Dedifferentiated amniotic fluid mesenchymal stem cell (primary cell): Measurements from ENCODE around the gene MYO5C.
"Not testable (repeated sequence)": the region's sequence is repeated elsewhere in the genome, so short reads cannot be mapped to it uniquely, and the experiment has no call there.

Experiments
- DNase-seq: peaks from one replicate; pipeline ENCODE4 v3.0.0-alpha.2; 2016; ENCODE audit errors: extremely low spot score

MYO5C gene

DNA sequence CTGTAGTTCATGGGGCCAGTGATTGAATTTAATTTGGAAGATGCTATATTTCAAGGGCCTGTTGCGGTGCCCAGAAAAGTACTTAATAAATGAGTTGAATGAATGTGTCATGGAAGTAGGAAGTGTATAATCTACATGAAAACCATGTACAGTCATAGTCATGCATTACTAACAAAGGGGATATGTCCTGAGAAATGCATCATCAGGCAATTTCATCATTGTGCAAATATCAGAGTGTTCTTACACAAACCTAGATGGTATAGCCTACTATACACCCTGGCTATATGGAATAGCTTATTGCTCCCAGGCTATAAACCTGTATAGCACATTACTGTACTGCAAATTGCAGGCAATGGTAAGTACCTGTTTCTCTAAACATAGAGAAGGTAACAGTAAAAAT lies 10.7 kb upstream of the MYO5C start:
- DNase-seq, result no peak

GRCh38 chr15:52303093-52303772 lies 7.6 kb upstream of the MYO5C start:
- no peak for DNase-seq

GRCh38 chr15:52301265-52301847 lies 5.8 kb upstream of the MYO5C start:
- DNase-seq, result no peak

DNA sequence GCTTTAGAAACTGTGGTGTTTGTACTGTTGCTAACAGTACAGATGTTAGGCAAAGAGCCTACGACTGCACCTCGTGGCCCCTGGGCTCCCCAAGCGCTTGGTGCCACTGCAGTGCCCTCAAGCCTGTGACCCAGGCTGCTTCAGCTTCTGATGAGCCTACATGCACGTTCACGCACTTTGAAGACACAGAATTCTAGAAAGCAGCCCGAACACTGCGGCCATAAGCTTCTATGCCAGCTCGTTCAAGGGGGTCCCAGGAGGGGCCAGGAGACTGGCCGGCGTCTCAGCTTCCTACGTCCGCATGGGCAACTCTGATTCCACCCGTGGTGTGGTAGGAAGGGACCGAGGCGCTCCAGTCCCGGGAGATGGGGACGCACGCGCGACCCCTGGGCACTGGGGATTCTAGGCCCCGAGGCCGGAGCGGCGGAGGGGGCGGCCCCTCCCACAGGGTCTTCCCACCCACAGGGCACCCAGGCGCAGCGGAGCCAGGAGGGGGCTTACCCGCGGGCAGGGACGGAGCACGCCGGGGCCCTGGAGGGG lies 653 bp downstream of the MYO5C start:
- no peak for DNase-seq

DNA sequence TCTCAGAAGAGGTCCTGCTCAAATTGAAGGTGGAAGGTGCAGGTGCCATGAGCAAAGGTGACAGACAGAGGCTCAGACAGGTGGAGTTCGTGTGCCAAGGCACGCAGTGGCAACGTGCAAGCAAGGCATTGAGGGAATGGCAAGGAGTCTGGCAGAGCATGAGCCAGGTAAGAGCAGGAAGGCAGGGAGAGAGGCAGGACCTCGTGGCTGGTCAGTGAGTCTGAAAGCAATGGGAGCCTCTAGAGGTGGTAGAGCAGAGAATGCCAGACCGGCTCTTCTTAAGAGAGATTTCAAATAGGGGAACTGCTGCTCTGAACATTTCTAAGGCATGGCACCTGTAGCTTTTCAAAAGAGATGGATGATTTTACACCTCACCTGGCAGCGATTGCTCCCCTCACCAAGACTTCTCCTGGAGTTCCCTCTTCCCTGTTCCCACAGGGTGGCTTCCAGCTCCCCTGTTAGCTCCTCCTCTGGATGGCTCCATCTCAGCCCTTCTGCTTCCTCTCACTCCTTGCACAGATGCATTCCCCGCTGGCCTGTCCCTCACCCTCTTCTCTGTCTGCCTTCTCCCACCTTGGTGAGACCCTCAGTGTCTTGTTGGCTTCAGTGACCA lies 2.7 kb downstream of the MYO5C start:
- no peak for DNase-seq

DNA sequence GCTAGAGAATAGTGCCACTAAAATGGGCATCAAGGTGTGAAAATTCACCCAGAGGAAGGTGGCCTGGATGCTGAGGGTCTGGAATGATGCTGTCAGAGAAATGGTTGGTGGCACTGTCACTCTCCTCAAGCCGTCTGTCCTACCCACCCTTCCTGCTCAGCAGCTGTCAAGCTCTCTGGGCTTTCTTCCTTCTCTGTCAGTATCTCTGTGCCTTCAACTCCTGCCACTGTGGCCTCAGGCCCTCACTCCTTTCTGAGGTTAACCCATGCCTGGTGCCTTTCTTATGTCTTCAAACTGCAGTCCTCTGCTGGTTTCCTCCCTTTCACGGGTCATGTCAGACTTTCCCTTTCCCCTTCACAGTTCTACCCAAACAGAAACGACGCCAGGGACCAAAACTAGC lies 4.4 kb downstream of the MYO5C start:
- no peak for DNase-seq

- DNase-seq, result no peak
Measured at GRCh38 chr15:52290800-52291199, 4.8 kb downstream of the MYO5C start.

GRCh38 chr15:52290329-52290728 lies 5.3 kb downstream of the MYO5C start:
- DNase-seq, result no peak

DNA sequence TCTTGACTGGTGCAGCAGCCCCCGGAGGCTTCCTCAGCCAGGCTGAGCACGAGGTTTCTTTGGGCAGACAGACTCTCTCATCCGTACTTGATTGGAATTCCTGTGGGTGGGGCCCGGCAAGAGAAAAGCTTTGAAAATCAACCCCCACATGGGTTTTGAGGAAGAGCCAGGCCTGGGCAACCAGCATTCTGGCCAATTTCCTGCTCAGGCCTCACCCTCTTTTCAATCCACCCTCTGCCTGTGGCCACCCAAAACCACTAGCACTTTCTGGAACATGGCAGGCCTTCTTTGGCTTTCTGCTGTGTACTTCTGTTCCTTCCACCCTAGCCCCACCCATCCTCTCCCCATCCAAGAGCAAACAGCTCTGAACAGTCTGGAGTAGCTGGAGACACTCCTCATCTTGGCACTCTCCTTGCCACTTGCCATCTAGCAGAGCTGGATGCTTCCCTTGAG lies 5.9 kb downstream of the MYO5C start:
- no peak for DNase-seq

DNA sequence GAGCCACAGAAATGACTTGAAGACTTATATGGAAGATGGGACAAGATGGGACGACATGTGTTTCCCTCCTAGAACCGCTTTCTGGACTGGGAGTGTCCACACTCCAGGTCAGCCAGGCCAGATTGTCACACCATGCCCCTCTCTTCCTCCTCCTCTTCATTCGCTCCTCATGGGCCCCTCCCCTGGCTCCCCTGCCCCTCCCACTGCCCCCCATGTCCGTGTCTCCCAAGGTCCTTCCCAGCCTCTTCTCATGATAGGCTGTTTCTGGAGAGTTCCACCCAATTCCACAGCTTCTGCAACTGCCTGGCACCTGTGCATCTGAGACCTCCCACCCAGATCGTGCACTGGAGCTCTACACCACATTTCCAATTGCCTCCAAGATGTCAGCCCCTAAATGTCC lies 6.6 kb downstream of the MYO5C start:
- no peak for DNase-seq

DNA sequence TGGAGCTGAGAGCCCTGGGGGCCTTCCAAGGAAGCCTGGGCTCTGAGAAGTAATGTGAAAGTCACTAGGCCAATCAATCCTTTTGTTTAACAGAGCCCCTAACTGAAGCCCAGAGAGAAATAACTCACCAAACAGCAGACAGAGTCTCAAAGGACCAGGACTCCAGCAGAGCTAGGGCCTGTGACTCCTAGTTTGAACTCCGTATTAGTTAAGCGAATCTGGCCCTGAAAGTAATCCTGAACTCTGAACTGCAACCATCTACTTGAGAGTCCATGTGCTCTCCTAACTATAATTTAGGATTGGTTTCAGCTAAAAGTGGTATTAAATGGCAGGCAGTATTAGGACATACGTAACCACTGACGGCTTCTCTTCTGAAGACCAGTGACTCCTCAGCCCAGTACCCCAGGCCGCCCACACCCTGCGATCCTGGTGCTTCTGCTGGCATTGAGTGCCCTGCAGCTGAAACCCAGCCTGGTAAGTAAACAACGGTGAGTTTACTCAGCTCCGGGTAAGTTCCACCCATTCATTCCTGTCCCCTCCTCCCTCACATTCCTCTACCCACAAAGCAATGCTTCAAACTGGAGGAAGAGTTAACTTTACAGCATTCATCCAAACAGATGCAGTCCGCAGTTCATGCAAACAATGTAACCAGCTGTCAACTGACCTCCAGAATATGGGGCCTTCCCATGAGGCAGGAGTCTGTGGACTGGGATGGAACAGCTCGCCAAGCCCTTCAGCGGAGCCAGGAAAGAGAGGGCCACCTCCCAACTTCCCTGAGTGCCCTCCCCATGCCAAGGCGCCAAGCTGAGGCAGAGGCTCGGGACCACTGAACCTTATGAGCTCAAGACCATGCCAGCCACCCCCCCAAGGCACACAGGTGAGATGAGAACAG lies 7.3 kb downstream of the MYO5C start:
- no peak for DNase-seq

DNA sequence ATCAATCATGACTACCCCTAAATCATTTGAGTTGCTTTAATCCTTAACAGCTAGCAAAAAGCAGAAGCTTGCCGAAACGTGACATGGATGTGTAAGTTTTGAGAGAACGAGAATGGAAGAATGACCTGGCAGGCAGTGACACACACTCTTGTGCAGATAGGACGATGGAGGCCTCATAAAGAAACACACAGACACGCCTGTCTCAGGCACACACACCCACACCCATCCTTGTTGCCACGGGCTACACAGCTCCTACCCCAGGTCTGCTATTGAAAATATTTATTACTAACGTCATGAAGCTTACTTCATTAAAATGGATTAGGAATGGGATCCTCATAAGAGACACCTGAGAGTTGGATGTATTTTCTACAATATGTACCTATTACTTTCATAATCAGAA lies 8.5 kb downstream of the MYO5C start:
- no peak for DNase-seq

DNA sequence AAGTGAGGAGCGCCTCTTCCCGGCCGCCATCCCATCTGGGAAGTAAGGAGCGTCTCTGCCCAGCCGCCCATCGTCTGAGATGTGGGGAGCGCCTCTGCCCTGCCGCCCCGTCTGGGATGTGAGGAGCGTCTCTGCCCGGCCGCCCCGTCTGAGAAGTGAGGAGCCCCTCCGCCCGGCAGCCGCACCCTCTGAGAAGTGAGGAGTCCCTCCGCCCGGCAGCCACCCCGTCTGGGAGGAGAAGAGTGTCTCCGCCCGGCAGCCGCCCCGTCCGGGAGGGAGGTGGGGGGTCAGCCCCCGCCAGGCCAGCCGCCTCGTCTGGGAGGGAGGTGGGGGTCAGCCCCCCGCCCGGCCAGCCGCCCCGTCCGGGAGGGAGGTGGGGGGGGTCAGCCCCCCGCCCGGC lies 9.7 kb downstream of the MYO5C start:
- DNase-seq, result not testable (repeated sequence)

- no peak for DNase-seq
Measured at GRCh38 chr15:52284164-52284563, 11.4 kb downstream of the MYO5C start.

DNA sequence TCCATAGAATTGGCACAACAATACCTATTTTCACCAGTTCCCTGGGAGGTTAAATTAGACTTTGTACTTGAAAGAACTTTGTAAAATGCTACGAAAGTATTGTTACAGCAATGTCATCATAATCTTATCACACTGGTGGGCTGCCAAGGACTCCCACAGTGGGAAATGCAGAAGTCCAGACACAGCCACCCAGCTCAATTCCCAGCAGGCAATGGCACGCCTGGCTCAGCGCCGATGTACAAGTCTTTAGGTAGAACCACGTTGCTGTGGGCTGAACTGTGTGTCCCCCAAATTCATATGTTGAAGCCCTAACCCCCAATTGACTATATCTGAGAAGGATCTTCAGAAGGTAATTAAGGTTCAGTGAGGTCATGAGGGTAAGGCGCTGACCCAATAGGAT lies 12.3 kb downstream of the MYO5C start:
- DNase-seq, result no peak

- DNase-seq, result no peak
Measured at GRCh38 chr15:52282418-52282817, 13.2 kb downstream of the MYO5C start.

DNA sequence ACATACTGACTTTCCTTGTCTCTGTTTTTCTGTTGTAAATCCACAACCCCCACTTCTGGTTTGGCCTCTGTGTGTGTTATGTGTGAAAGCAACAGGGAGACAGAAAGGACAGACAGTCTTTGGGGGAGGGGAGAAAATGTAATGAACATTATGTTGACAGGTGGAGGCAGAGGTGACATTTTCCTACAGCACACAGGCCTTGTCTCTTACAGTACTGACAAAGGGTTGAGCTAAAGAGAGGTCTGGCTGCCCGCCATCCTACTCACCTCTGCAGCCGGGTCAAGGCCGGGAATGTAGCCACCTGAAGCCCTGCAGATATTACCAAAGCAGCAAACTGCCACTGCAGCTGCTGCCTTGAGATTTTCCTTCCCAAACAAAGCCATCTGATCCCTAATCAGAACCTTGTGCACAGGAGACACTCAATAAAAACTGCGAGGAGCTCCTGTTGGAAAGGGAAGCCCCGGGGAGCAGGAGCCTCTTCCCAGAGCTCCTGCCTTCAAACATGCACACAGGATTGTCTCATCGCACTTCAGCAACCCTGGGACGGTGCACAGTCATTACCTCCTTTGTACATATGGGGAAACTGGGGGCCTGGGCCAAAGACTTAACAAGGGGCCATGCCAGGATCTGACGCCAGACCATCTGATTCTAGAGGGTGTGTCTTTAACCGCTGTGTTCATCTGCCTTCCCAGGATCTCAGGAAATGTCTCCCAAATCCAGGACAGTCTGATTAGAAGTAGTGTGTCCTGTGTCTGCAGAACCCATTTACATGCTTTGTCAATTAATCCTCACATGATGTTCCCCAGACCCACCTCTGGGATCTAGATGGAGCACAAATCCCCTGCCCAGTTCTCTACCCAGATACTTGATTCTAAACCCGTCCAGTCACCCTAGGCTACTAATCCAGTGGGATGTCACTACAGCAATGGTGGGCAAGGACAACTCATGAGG lies 14.2 kb downstream of the MYO5C start:
- DNase-seq, result no peak

GRCh38 chr15:52280326-52281084 lies 15.1 kb downstream of the MYO5C start:
- no peak for DNase-seq

- DNase-seq, result no peak
Measured at GRCh38 chr15:52278636-52279367, 16.8 kb downstream of the MYO5C start.

DNA sequence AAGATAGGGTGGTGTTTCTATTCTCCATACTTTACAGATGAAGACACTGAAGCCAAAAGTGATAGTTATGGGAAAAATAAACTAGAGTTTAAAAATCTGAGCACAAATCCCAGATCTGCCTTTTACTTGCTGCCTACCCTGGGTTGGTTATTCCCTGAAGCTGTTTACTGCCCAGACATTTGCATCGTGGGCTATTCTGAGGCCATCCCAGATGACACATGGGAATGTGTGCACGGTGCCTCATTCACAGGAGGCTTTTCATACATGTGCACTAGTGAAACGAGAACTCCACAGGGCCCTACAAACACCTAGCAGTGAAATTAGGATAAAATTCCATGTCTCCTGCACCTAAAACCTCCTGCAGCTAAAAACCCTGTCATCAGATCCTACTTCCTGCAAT lies 17.5 kb downstream of the MYO5C start:
- no peak for DNase-seq
